DOHH2 (cell line): ENCODE measurements around the gene RPTOR.

ENCODE experiments used
- H3F3A ChIP-seq: fragments of 200-600 bp; sonication (generic), shearing (Covaris generic); 2 replicates; pipeline ENCODE4 v1.6.0; 2016; ENCODE audit warnings: antibody characterized with exemption, mild to moderate bottlenecking; ENCODE audit not compliant: control insufficient read depth, insufficient read depth
- H3K27ac ChIP-seq: fragments of 200-600 bp; sonication (generic); 2 replicates; pipeline ENCODE4 v1.5.1; 2014; ENCODE audit warnings: low read depth, mild to moderate bottlenecking, low read length, moderate library complexity
- H3K27me3 ChIP-seq: fragments of 200-600 bp; sonication (generic); 2 replicates; pipeline ENCODE4 v1.6.1; 2014; ENCODE audit warnings: mild to moderate bottlenecking, low read length, mixed read lengths; ENCODE audit not compliant: control insufficient read depth
- H3K36me3 ChIP-seq: fragments of 200-600 bp; sonication (generic); 2 replicates; pipeline ENCODE4 v1.6.1; 2014; ENCODE audit warnings: mild to moderate bottlenecking, low read length, moderate library complexity, mixed read lengths; ENCODE audit not compliant: control insufficient read depth
- H3K4me1 ChIP-seq: fragments of 200-600 bp; sonication (generic); 2 replicates; pipeline ENCODE4 v1.6.1; 2014; ENCODE audit warnings: mild to moderate bottlenecking, low read length, mixed read lengths; ENCODE audit not compliant: control insufficient read depth
- H3K4me2 ChIP-seq: fragments of 200-600 bp; sonication (generic); 2 replicates; pipeline ENCODE4 v1.6.0; 2014; ENCODE audit warnings: mild to moderate bottlenecking, low read length, moderate library complexity
- H3K4me3 ChIP-seq: fragments of 200-600 bp; sonication (generic); 2 replicates; pipeline ENCODE4 v1.5.1; 2014; ENCODE audit warnings: mild to moderate bottlenecking, low read length, mixed read lengths
- H3K79me2 ChIP-seq: fragments of 200-600 bp; sonication (generic); 2 replicates; pipeline ENCODE4 v1.6.1; 2014; ENCODE audit warnings: mild to moderate bottlenecking, low read length, mixed read lengths; ENCODE audit not compliant: control insufficient read depth
- H3K9me2 ChIP-seq: fragments of 200-600 bp; sonication (generic); replicated peaks from 2 replicates; pipeline ENCODE4 v1.6.1; 2014; ENCODE audit warnings: mild to moderate bottlenecking, low read length, mixed read lengths; ENCODE audit not compliant: control insufficient read depth
- H3K9me3 ChIP-seq: fragments of 200-600 bp; sonication (generic); 2 replicates; pipeline ENCODE4 v1.6.1; 2014; ENCODE audit warnings: antibody characterized with exemption, low read length, mixed read lengths; ENCODE audit not compliant: control insufficient read depth, insufficient read depth
- H4K20me1 ChIP-seq: fragments of 200-600 bp; sonication (generic); 2 replicates; pipeline ENCODE4 v1.6.0; 2014; ENCODE audit warnings: low read depth, mild to moderate bottlenecking, antibody characterized with exemption, low read length, moderate library complexity; ENCODE audit not compliant: control insufficient read depth, insufficient read depth
- EZH2phosphoT487 ChIP-seq: fragments of 200-600 bp; sonication (generic); IDR thresholded peaks from 2 replicates; pipeline ENCODE4 v1.6.1; 2017; ENCODE audit warnings: borderline replicate concordance, mild to moderate bottlenecking, antibody characterized with exemption, low read length, moderate library complexity, mixed read lengths
- TF ChIP-seq, protein P1 (sequence below): fragments of 200-600 bp; sonication (generic); IDR thresholded peaks from one replicate; pipeline ENCODE4 v1.5.1; 2014; ENCODE audit warnings: antibody characterized with exemption, mild to moderate bottlenecking, low read depth, low read length; ENCODE audit not compliant: poor library complexity, severe bottlenecking

Gene RPTOR

DNA sequence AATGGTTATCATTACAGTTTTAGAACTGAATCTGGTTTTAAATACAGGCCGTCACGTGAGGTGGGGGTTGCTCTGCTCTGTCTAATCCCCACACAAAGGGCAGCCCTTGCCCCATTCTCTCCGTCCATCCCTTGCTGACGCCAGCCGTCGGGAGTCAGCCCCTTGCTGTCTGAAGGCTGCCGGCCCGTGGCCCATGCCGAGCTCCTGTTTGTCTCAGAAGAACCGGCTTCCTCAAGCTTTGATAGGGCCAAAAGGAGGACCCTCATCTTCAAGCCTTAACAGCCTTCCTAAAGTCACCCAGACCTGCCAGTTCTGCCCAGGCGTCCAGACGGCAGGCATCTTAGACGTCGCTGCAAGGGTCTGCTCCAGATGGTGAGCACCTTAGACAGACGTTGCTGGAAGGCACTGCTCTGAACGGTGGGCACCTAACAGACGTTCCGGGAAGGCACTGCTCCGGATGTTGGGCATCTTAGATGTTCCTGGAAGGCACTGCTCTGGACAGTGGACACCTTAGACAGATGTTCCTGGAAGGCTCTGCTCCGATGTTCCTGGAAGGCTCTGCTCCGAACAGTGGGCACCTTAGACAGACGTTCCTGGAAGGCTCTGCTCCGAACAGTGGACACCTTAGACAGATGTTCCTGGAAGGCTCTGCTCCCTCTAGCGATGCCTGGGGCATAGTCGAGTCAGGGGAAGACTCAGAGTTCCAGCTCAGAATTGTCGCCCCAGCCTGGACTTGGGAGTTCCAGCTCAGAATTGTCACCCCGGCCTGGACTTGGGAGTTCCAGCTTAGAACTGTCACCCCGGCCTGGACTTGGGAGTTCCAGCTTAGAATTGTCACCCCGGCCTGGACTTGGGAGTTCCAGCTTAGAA is 411.9 kb downstream of the RPTOR start:
- Histone ChIP-seq H4K20me1 (no peaks in the 10 kb centered on the region), H3K79me2 (no peaks in the 10 kb centered on the region), H3K9me3 (no peaks in the 10 kb centered on the region), H3F3A (no peaks in the 10 kb centered on the region), H3K27ac (no peak overlapping the region), H3K4me3 (no peak overlapping the region), H3K36me3 (no peaks in the 10 kb centered on the region), H3K9me2 (no peaks in the 10 kb centered on the region), H3K4me2 (no peak overlapping the region), H3K4me1 (no peaks in the 10 kb centered on the region), H3K27me3 (no peaks in the 10 kb centered on the region)
- TF ChIP-seq, protein P1, sequence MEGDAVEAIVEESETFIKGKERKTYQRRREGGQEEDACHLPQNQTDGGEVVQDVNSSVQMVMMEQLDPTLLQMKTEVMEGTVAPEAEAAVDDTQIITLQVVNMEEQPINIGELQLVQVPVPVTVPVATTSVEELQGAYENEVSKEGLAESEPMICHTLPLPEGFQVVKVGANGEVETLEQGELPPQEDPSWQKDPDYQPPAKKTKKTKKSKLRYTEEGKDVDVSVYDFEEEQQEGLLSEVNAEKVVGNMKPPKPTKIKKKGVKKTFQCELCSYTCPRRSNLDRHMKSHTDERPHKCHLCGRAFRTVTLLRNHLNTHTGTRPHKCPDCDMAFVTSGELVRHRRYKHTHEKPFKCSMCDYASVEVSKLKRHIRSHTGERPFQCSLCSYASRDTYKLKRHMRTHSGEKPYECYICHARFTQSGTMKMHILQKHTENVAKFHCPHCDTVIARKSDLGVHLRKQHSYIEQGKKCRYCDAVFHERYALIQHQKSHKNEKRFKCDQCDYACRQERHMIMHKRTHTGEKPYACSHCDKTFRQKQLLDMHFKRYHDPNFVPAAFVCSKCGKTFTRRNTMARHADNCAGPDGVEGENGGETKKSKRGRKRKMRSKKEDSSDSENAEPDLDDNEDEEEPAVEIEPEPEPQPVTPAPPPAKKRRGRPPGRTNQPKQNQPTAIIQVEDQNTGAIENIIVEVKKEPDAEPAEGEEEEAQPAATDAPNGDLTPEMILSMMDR: no peak
- no peak for TF ChIP-seq EZH2phosphoT487

DNA sequence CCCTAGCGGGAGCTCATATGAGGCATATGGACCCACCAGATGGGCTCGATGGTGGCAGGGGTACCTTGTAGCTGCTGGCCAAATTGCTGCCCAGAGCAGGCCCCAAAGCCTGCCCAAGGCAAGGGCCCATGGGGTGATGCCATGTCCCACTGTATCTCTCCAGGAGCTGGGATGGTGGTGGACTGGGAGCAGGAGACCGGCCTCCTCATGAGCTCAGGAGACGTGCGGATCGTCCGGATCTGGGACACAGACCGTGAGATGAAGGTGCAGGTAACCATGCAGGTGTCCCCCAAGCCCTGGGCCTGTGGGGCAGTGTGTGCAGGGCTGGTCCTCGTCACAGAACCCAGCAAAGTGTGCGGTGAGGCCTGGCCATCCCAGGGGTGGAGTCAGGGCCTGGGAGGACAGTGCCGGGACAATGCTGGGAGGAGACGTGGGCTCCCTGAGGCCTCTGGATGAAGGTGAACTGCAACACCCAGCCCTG is 412.9 kb downstream of the RPTOR start:
- no peaks in the 10 kb centered on the region for H3K9me3 ChIP-seq
- H3K27ac ChIP-seq: no peak overlapping the region
- H4K20me1 ChIP-seq: no peaks in the 10 kb centered on the region
- H3K4me2 ChIP-seq: no peak overlapping the region
- H3K79me2 ChIP-seq: no peaks in the 10 kb centered on the region
- H3K4me3 ChIP-seq: no peak overlapping the region
- no peaks in the 10 kb centered on the region for H3K9me2 ChIP-seq
- TF ChIP-seq, protein P1: no peak
- no peak for TF ChIP-seq EZH2phosphoT487
- no peaks in the 10 kb centered on the region for H3K4me1 ChIP-seq
- no peaks in the 10 kb centered on the region for H3K27me3 ChIP-seq
- no peaks in the 10 kb centered on the region for H3K36me3 ChIP-seq
- no peaks in the 10 kb centered on the region for H3F3A ChIP-seq

DNA sequence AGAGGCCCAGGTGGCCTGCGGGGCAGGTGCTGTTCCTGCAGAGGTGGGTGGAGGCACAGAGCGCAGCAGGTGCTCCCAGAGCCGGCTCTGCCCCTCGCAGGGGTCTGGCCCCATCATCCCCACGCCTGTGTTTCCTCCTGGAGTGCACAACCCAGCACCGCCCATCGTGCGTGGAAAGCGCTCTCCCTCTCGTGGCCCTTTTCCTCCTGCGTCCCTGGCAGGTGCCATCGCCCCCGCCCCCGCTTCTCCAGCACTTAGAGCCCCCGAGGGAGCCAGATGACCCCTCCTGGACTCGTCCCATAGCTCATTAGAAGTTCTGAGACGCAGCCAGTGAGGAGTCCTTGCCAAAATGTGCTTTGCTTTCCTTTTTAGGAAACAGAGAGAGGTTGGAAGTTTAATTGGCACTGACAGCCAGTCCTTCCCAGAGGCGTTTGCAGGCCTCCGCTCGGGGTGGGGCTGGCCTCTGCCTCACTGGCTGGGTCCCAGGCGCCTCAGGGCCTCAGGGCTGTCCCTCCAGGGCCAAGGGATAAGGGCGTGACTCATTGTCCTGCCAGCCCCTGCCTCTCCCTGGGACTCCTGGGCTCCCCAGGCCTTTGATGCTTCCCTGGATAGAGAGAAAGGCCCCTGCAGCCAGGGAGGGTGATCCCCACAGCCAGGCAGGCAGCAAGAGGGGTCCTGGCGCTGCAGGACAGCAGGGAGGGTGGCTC is 414.8 kb downstream of the RPTOR start:
- Histone ChIP-seq H3K9me2 (no peaks in the 10 kb centered on the region), H3K36me3 (no peaks in the 10 kb centered on the region), H3F3A (no peaks in the 10 kb centered on the region), H3K79me2 (no peaks in the 10 kb centered on the region), H3K4me3 (no peak overlapping the region), H3K9me3 (no peaks in the 10 kb centered on the region), H3K27ac (no peak overlapping the region), H3K4me1 (no peaks in the 10 kb centered on the region), H4K20me1 (no peaks in the 10 kb centered on the region), H3K27me3 (no peaks in the 10 kb centered on the region), H3K4me2 (no peak overlapping the region)
- TF ChIP-seq EZH2phosphoT487: no peak
- TF ChIP-seq, protein P1: no peak
